GM19328 (cell line): ENCODE measurements around the gene CCDC134.
A peak's percentile ranks its signal among the peaks of the same experiment; 100 is the strongest.

Experiments used
- ATAC-seq: cut with Tn5 transposase; IDR thresholded peaks from one replicate; pipeline ENCODE4 v1.9.1; 2021; ENCODE audit warnings: mild to moderate bottlenecking, moderate library complexity; ENCODE audit not compliant: unreplicated experiment

Gene CCDC134

GRCh38 chr22:41782751-41783150 is 17.7 kb upstream of the CCDC134 start:
- ATAC-seq: no peak

GRCh38 chr22:41787331-41787730 is 13.1 kb upstream of the CCDC134 start:
- no peak for ATAC-seq

- ATAC-seq: no peak
These were observed 6.6 kb upstream of the CCDC134 start for GRCh38 chr22:41793871-41794270.

- ATAC-seq: no peak
These were observed 1.7 kb upstream of the CCDC134 start for GRCh38 chr22:41798736-41799135.

GRCh38 chr22:41799486-41800347 is 762 bp upstream of the CCDC134 start:
- ATAC-seq: peak; percentile 9

GRCh38 chr22:41801147-41801819 is 804 bp downstream of the CCDC134 start:
- no peak for ATAC-seq

GRCh38 chr22:41801886-41802285 is 1.4 kb downstream of the CCDC134 start:
- no peak for ATAC-seq

GRCh38 chr22:41805639-41806038 is 5.2 kb downstream of the CCDC134 start:
- no peak for ATAC-seq

GRCh38 chr22:41808400-41808799 is 7.9 kb downstream of the CCDC134 start:
- no peak for ATAC-seq

GRCh38 chr22:41810022-41810421 is 9.5 kb downstream of the CCDC134 start:
- ATAC-seq: no peak

GRCh38 chr22:41812805-41813545 is 12.5 kb downstream of the CCDC134 start:
- ATAC-seq: no peak

GRCh38 chr22:41813726-41814410 is 13.4 kb downstream of the CCDC134 start:
- no peak for ATAC-seq

- no peak for ATAC-seq
These were observed 15.2 kb downstream of the CCDC134 start for GRCh38 chr22:41815716-41816115.

- ATAC-seq: no peak
These were observed 15.8 kb downstream of the CCDC134 start for GRCh38 chr22:41816241-41816640.

GRCh38 chr22:41816871-41817270 is 16.4 kb downstream of the CCDC134 start:
- no peak for ATAC-seq

GRCh38 chr22:41818011-41818410 is 17.5 kb downstream of the CCDC134 start:
- no peak for ATAC-seq

- no peak for ATAC-seq
These were observed 18.1 kb downstream of the CCDC134 start for GRCh38 chr22:41818596-41818995.

- ATAC-seq: no peak
These were observed 18.8 kb downstream of the CCDC134 start for GRCh38 chr22:41819257-41819656.

GRCh38 chr22:41820447-41820846 is 20.0 kb downstream of the CCDC134 start:
- ATAC-seq: no peak

- ATAC-seq: no peak
These were observed 21.2 kb downstream of the CCDC134 start for GRCh38 chr22:41821471-41822316.
